GM23338 (cell line): ENCODE results near the gene GCA. TPM values are rescaled to one million over a fixed set of nuclear protein-coding genes. Genes with fewer than 3 reads are reported as not detected.

Experiments
- ATAC-seq: fragments of 200-7000 bp; cut with Tn5 transposase; 3 replicates; pipeline ENCODE4 v1.9.1; 2020
- DNase-seq: peaks from one replicate; pipeline ENCODE4 v3.0.0-alpha.2; 2015; ENCODE audit warnings: low spot score
- H2AFZ ChIP-seq: fragments of 200-600 bp; sonication (generic); 2 replicates; pipeline ENCODE4 v1.8.0; 2016; ENCODE audit warnings: antibody characterized with exemption, mild to moderate bottlenecking, moderate library complexity
- H3F3A ChIP-seq: fragments of 200-600 bp; sonication (generic); replicated peaks from 2 replicates; pipeline ENCODE4 v1.8.0; 2017; ENCODE audit warnings: antibody characterized with exemption, mixed run types, low read depth
- H3K27ac ChIP-seq: fragments of 200-600 bp; sonication (generic); 2 replicates; pipeline ENCODE4 v1.6.1; 2016; ENCODE audit warnings: low read depth
- H3K27me3 ChIP-seq: fragments of 200-600 bp; sonication (generic); 2 replicates; pipeline ENCODE4 v1.8.0; 2016; ENCODE audit warnings: mild to moderate bottlenecking, mixed run types, moderate library complexity; ENCODE audit not compliant: insufficient read depth
- H3K36me3 ChIP-seq: fragments of 200-600 bp; sonication (generic); 2 replicates; pipeline ENCODE4 v1.8.0; 2016; ENCODE audit warnings: mild to moderate bottlenecking; ENCODE audit not compliant: insufficient read depth
- H3K4me1 ChIP-seq: fragments of 200-600 bp; sonication (generic); 2 replicates; pipeline ENCODE4 v1.8.0; 2016; ENCODE audit warnings: mild to moderate bottlenecking, moderate library complexity; ENCODE audit not compliant: insufficient read depth
- H3K4me2 ChIP-seq: fragments of 200-600 bp; sonication (generic); 2 replicates; pipeline ENCODE4 v1.7.1; 2017; ENCODE audit warnings: mixed run types
- H3K4me3 ChIP-seq: fragments of 200-600 bp; sonication (generic); 2 replicates; pipeline ENCODE4 v1.6.1; 2016; ENCODE audit warnings: mixed run types
- H3K79me2 ChIP-seq: fragments of 200-600 bp; sonication (generic); replicated peaks from 2 replicates; pipeline ENCODE4 v1.8.0; 2017; ENCODE audit warnings: mild to moderate bottlenecking; ENCODE audit not compliant: insufficient read depth
- H3K9me2 ChIP-seq: fragments of 200-600 bp; sonication (generic); 2 replicates; pipeline ENCODE4 v1.8.0; 2017; ENCODE audit not compliant: insufficient read depth
- H4K20me1 ChIP-seq: fragments of 200-600 bp; sonication (generic); replicated peaks from 2 replicates; pipeline ENCODE4 v1.8.0; 2017; ENCODE audit warnings: mild to moderate bottlenecking; ENCODE audit not compliant: insufficient read depth
- H3K27ac Mint-ChIP-seq: 2 replicates; pipeline ENCODE4 v1.8.0; 2020; ENCODE audit warnings: inconsistent platforms, mild to moderate bottlenecking, moderate library complexity, mixed read lengths
- H3K27me3 Mint-ChIP-seq: 3 replicates; pipeline ENCODE4 v1.8.0; 2022; ENCODE audit warnings: low read depth, mild to moderate bottlenecking, moderate library complexity, mixed read lengths, inconsistent platforms; ENCODE audit not compliant: insufficient read depth, poor library complexity
- H3K36me3 Mint-ChIP-seq: 3 replicates; pipeline ENCODE4 v1.8.0; 2021; ENCODE audit warnings: low read depth, mild to moderate bottlenecking, inconsistent platforms, moderate library complexity, mixed read lengths
- H3K4me1 Mint-ChIP-seq: 3 replicates; pipeline ENCODE4 v1.8.0; 2020; ENCODE audit warnings: mild to moderate bottlenecking, inconsistent platforms, mixed read lengths
- H3K4me3 Mint-ChIP-seq: 3 replicates; pipeline ENCODE4 v1.8.0; 2021; ENCODE audit warnings: moderate library complexity, mild to moderate bottlenecking, inconsistent platforms, mixed read lengths
- H3K9me3 Mint-ChIP-seq: 3 replicates; pipeline ENCODE4 v1.8.0; 2020; ENCODE audit warnings: moderate library complexity, mild to moderate bottlenecking, inconsistent platforms, mixed read lengths
- CREB1 ChIP-seq: fragments of 250-450 bp; sonication (Bioruptor Pico); IDR thresholded peaks from 2 replicates; pipeline ENCODE4 v1.5.0; 2020; ENCODE audit warnings: low read depth, mild to moderate bottlenecking, moderate library complexity
- CTCF ChIP-seq, 2 experiments: fragments of 200-600 bp in 1 of 2; sonication (generic) in 1 of 2; conservative IDR thresholded peaks; 2 replicates each; pipeline versions ENCODE4 v1.5.1 to v1.6.1; 2016 to 2017; ENCODE audit warnings: antibody characterized with exemption in 2 of 2, low read depth in 2 of 2, mild to moderate bottlenecking in 2 of 2, moderate library complexity in 1 of 2
- EZH2 ChIP-seq: fragments of 200-600 bp; sonication (generic); IDR thresholded peaks from one replicate; pipeline ENCODE4 v1.8.0; 2017; ENCODE audit warnings: antibody characterized with exemption, mild to moderate bottlenecking, low read depth; ENCODE audit not compliant: unreplicated experiment
- EZH2phosphoT487 ChIP-seq: fragments of 200-600 bp; sonication (generic); IDR thresholded peaks from one replicate; pipeline ENCODE4 v1.8.1; 2018; ENCODE audit warnings: antibody characterized with exemption; ENCODE audit not compliant: unreplicated experiment
- JUNB ChIP-seq: IDR thresholded peaks from one replicate; pipeline ENCODE4 v1.6.1; 2016; ENCODE audit warnings: antibody characterized with exemption; ENCODE audit not compliant: unreplicated experiment
- NANOG ChIP-seq: IDR thresholded peaks from 2 replicates; pipeline ENCODE4 v1.6.1; 2016; ENCODE audit warnings: antibody characterized with exemption, borderline replicate concordance
- POLR2AphosphoS5 ChIP-seq: IDR thresholded peaks from 2 replicates; pipeline ENCODE4 v1.6.1; 2016; ENCODE audit warnings: antibody characterized with exemption, low read depth
- STAT1 ChIP-seq: IDR thresholded peaks from one replicate; pipeline ENCODE4 v1.6.1; 2016; ENCODE audit warnings: antibody characterized with exemption; ENCODE audit not compliant: unreplicated experiment
- ZNF114 ChIP-seq: fragments of 250-450 bp; sonication (Bioruptor Pico); IDR thresholded peaks from 2 replicates; pipeline ENCODE4 v1.5.0; 2020; ENCODE audit warnings: mild to moderate bottlenecking, moderate library complexity
- ZNF331 ChIP-seq: fragments of 250-450 bp; sonication (Bioruptor Pico); IDR thresholded peaks from 2 replicates; pipeline ENCODE4 v1.5.0; 2020; ENCODE audit warnings: low read depth, mild to moderate bottlenecking, moderate library complexity
- polyA plus RNA-seq: library from polyadenylated mRNA; unstranded; fragments of >200 nt; fragmentation: Nextera tagmentation; extraction: Ambion mirVana; gene quantifications from 2 replicates; pipeline ENCODE4 v1.2.1, GENCODE V29; 2016
- total RNA-seq: library from RNA; depleted of rRNA; stranded (reverse); fragments of >200 nt; shearing (Covaris generic); gene quantifications from 2 replicates; pipeline ENCODE4 v1.2.3, GENCODE V29; 2014
- TF ChIP-seq, protein P1 (sequence below): IDR thresholded peaks from 2 replicates; pipeline ENCODE4 v1.6.1; 2016; ENCODE audit warnings: antibody characterized with exemption
- TF ChIP-seq, protein P2 (sequence below): fragments of 250-450 bp; sonication (Bioruptor Pico); IDR thresholded peaks from 2 replicates; pipeline ENCODE4 v1.5.0; 2020; ENCODE audit warnings: mild to moderate bottlenecking, moderate library complexity
- TF ChIP-seq, protein P3 (sequence below): IDR thresholded peaks from one replicate; pipeline ENCODE4 v1.6.1; 2018; ENCODE audit warnings: antibody characterized with exemption; ENCODE audit not compliant: unreplicated experiment

The GCA gene
- total and polyA plus RNA-seq, 2 experiments from 2014 or later = 39.3 to 62.7 TPM

- H3K4me3 Mint-ChIP-seq = no peak overlapping the region
- ATAC-seq = no peak
- no peak overlapping the region for H3K27ac Mint-ChIP-seq
These were observed 1.6 kb upstream of the GCA start for GRCh38 chr2:162342321-162342720.

More at GRCh38 chr2:162342321-162342720, 1.6 kb upstream of the GCA start:
- no peak overlapping the region for H3K27ac ChIP-seq
- peaks cover 6% of the 10 kb centered on the region for H3K4me1 ChIP-seq
- no peaks in the 10 kb centered on the region for H3K36me3 ChIP-seq
- H3K4me1 Mint-ChIP-seq = peaks cover 11% of the 10 kb centered on the region; the same call in 2 of the 3 replicates
- H2AFZ ChIP-seq = no peak overlapping the region
- H3K27me3 Mint-ChIP-seq = peaks cover 3% of the 10 kb centered on the region
- DNase-seq = no peak
- H3K4me3 ChIP-seq = no peak overlapping the region
- H3K9me2 ChIP-seq = peaks cover 5% of the 10 kb centered on the region; the same call in 1 of the 2 replicates
- TF ChIP-seq NANOG (no peak), ZNF114 (CRISPR knock-in tag) (no peak), JUNB (no peak), STAT1 (no peak), ZNF331 (no peak), CTCF (conservative IDR thresholded peaks at IDR 0.05; ENCODE audit: low read depth in 2 of 2) (no peak), CREB1 (CRISPR knock-in tag) (no peak), EZH2phosphoT487 (no peak), EZH2 (no peak), POLR2AphosphoS5 (no peak)
- TF ChIP-seq, protein P1, sequence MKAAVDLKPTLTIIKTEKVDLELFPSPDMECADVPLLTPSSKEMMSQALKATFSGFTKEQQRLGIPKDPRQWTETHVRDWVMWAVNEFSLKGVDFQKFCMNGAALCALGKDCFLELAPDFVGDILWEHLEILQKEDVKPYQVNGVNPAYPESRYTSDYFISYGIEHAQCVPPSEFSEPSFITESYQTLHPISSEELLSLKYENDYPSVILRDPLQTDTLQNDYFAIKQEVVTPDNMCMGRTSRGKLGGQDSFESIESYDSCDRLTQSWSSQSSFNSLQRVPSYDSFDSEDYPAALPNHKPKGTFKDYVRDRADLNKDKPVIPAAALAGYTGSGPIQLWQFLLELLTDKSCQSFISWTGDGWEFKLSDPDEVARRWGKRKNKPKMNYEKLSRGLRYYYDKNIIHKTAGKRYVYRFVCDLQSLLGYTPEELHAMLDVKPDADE = no peak
- TF ChIP-seq, protein P2, sequence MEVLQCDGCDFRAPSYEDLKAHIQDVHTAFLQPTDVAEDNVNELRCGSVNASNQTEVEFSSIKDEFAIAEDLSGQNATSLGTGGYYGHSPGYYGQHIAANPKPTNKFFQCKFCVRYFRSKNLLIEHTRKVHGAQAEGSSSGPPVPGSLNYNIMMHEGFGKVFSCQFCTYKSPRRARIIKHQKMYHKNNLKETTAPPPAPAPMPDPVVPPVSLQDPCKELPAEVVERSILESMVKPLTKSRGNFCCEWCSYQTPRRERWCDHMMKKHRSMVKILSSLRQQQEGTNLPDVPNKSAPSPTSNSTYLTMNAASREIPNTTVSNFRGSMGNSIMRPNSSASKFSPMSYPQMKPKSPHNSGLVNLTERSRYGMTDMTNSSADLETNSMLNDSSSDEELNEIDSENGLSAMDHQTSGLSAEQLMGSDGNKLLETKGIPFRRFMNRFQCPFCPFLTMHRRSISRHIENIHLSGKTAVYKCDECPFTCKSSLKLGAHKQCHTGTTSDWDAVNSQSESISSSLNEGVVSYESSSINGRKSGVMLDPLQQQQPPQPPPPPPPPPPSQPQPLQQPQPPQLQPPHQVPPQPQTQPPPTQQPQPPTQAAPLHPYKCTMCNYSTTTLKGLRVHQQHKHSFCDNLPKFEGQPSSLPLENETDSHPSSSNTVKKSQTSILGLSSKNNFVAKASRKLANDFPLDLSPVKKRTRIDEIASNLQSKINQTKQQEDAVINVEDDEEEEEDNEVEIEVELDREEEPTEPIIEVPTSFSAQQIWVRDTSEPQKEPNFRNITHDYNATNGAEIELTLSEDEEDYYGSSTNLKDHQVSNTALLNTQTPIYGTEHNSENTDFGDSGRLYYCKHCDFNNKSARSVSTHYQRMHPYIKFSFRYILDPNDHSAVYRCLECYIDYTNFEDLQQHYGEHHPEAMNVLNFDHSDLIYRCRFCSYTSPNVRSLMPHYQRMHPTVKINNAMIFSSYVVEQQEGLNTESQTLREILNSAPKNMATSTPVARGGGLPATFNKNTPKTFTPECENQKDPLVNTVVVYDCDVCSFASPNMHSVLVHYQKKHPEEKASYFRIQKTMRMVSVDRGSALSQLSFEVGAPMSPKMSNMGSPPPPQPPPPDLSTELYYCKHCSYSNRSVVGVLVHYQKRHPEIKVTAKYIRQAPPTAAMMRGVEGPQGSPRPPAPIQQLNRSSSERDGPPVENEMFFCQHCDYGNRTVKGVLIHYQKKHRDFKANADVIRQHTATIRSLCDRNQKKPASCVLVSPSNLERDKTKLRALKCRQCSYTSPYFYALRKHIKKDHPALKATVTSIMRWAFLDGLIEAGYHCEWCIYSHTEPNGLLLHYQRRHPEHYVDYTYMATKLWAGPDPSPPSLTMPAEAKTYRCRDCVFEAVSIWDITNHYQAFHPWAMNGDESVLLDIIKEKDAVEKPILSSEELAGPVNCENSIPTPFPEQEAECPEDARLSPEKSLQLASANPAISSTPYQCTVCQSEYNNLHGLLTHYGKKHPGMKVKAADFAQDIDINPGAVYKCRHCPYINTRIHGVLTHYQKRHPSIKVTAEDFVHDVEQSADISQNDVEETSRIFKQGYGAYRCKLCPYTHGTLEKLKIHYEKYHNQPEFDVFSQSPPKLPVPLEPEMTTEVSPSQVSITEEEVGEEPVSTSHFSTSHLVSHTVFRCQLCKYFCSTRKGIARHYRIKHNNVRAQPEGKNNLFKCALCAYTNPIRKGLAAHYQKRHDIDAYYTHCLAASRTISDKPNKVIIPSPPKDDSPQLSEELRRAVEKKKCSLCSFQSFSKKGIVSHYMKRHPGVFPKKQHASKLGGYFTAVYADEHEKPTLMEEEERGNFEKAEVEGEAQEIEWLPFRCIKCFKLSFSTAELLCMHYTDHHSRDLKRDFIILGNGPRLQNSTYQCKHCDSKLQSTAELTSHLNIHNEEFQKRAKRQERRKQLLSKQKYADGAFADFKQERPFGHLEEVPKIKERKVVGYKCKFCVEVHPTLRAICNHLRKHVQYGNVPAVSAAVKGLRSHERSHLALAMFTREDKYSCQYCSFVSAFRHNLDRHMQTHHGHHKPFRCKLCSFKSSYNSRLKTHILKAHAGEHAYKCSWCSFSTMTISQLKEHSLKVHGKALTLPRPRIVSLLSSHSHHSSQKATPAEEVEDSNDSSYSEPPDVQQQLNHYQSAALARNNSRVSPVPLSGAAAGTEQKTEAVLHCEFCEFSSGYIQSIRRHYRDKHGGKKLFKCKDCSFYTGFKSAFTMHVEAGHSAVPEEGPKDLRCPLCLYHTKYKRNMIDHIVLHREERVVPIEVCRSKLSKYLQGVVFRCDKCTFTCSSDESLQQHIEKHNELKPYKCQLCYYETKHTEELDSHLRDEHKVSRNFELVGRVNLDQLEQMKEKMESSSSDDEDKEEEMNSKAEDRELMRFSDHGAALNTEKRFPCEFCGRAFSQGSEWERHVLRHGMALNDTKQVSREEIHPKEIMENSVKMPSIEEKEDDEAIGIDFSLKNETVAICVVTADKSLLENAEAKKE (CRISPR knock-in tag) = no peak
- TF ChIP-seq, protein P3, sequence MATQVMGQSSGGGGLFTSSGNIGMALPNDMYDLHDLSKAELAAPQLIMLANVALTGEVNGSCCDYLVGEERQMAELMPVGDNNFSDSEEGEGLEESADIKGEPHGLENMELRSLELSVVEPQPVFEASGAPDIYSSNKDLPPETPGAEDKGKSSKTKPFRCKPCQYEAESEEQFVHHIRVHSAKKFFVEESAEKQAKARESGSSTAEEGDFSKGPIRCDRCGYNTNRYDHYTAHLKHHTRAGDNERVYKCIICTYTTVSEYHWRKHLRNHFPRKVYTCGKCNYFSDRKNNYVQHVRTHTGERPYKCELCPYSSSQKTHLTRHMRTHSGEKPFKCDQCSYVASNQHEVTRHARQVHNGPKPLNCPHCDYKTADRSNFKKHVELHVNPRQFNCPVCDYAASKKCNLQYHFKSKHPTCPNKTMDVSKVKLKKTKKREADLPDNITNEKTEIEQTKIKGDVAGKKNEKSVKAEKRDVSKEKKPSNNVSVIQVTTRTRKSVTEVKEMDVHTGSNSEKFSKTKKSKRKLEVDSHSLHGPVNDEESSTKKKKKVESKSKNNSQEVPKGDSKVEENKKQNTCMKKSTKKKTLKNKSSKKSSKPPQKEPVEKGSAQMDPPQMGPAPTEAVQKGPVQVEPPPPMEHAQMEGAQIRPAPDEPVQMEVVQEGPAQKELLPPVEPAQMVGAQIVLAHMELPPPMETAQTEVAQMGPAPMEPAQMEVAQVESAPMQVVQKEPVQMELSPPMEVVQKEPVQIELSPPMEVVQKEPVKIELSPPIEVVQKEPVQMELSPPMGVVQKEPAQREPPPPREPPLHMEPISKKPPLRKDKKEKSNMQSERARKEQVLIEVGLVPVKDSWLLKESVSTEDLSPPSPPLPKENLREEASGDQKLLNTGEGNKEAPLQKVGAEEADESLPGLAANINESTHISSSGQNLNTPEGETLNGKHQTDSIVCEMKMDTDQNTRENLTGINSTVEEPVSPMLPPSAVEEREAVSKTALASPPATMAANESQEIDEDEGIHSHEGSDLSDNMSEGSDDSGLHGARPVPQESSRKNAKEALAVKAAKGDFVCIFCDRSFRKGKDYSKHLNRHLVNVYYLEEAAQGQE = no peak
- H3K9me3 Mint-ChIP-seq = no peaks in the 10 kb centered on the region
- H4K20me1 ChIP-seq = peaks cover 6% of the 10 kb centered on the region
- H3K36me3 Mint-ChIP-seq = no peaks in the 10 kb centered on the region; the same call in 2 of the 3 replicates
- peaks cover 22% of the 10 kb centered on the region for H3K79me2 ChIP-seq
- no peaks in the 10 kb centered on the region for H3F3A ChIP-seq
- no peak overlapping the region for H3K4me2 ChIP-seq
- no peaks in the 10 kb centered on the region for H3K27me3 ChIP-seq
